ENCODE measurements around the gene LSP1.

LSP1 gene

GRCh38 chr11:1854132-1854948 lies 1.5 kb downstream of the LSP1 start:
- DNase-seq (ENCODE audit: insufficient read length, low spot score): no peak

GRCh38 chr11:1854949-1855885 lies 2.3 kb downstream of the LSP1 start:
- no peak for DNase-seq (ENCODE audit: insufficient read length, low spot score)
- no peak for FAIRE-seq
- no peak for TF ChIP-seq POLR2A (IDR thresholded peaks at IDR 0.05; ENCODE audit: low read depth, low read length)

More at GRCh38 chr11:1854132-1854948, 1.5 kb downstream of the LSP1 start:
- TF ChIP-seq POLR2A (IDR thresholded peaks at IDR 0.05; ENCODE audit: low read depth, low read length): no peak
- FAIRE-seq: no peak

- no peak for FAIRE-seq
These were observed 3.0 kb downstream of the LSP1 start for GRCh38 chr11:1855886-1856265.

GRCh38 chr11:1856306-1857005 lies 3.6 kb downstream of the LSP1 start:
- FAIRE-seq: no peak
- DNase-seq (ENCODE audit: insufficient read length, low spot score): no peak
- TF ChIP-seq POLR2A (IDR thresholded peaks at IDR 0.05; ENCODE audit: low read depth, low read length): no peak

More at GRCh38 chr11:1855886-1856265, 3.0 kb downstream of the LSP1 start:
- TF ChIP-seq POLR2A (IDR thresholded peaks at IDR 0.05; ENCODE audit: low read depth, low read length): no peak
- DNase-seq (ENCODE audit: insufficient read length, low spot score): no peak

- TF ChIP-seq POLR2A (IDR thresholded peaks at IDR 0.05; ENCODE audit: low read depth, low read length): no peak
- no peak for DNase-seq (ENCODE audit: insufficient read length, low spot score)
- no peak for FAIRE-seq
These were observed 4.2 kb downstream of the LSP1 start for GRCh38 chr11:1857064-1857463.

GRCh38 chr11:1858154-1858553 lies 5.3 kb downstream of the LSP1 start:
- DNase-seq (ENCODE audit: insufficient read length, low spot score) (no peak), FAIRE-seq (no peak)
- TF ChIP-seq POLR2A (IDR thresholded peaks at IDR 0.05; ENCODE audit: low read depth, low read length): no peak

- no peak for DNase-seq (ENCODE audit: insufficient read length, low spot score)
- no peak for FAIRE-seq
- TF ChIP-seq POLR2A (IDR thresholded peaks at IDR 0.05; ENCODE audit: low read depth, low read length): no peak
These were observed 5.7 kb downstream of the LSP1 start for GRCh38 chr11:1858576-1858975.

- no peak for FAIRE-seq
- DNase-seq (ENCODE audit: insufficient read length, low spot score): no peak
- TF ChIP-seq POLR2A (IDR thresholded peaks at IDR 0.05; ENCODE audit: low read depth, low read length): no peak
These were observed 6.1 kb downstream of the LSP1 start for GRCh38 chr11:1859004-1859403.

GRCh38 chr11:1860108-1860507 lies 7.2 kb downstream of the LSP1 start:
- FAIRE-seq (no peak), DNase-seq (ENCODE audit: insufficient read length, low spot score) (no peak)
- no peak for TF ChIP-seq POLR2A (IDR thresholded peaks at IDR 0.05; ENCODE audit: low read depth, low read length)

- DNase-seq (ENCODE audit: insufficient read length, low spot score) (no peak), FAIRE-seq (no peak)
- no peak for TF ChIP-seq POLR2A (IDR thresholded peaks at IDR 0.05; ENCODE audit: low read depth, low read length)
These were observed 8.8 kb downstream of the LSP1 start for GRCh38 chr11:1861435-1862411.

GRCh38 chr11:1862588-1863351 lies 9.9 kb downstream of the LSP1 start:
- peak; percentile 38 for FAIRE-seq
- DNase-seq (ENCODE audit: insufficient read length, low spot score): peak; percentile 92
- TF ChIP-seq POLR2A (IDR thresholded peaks at IDR 0.05; ENCODE audit: low read depth, low read length): no peak
